Hepatocyte (in vitro differentiated cells): Measurements from ENCODE around the gene TRPM3. TPM values are rescaled to one million over a fixed set of nuclear protein-coding genes. Genes with fewer than 3 reads are reported as not detected.

Source experiments
- DNase-seq: peaks from one replicate; pipeline ENCODE4 v3.0.0-alpha.2; 2016; ENCODE audit warnings: low spot score
- H2AFZ ChIP-seq: fragments of 200-600 bp; sonication (generic); 2 replicates; pipeline ENCODE4 v1.6.0; 2016; ENCODE audit warnings: antibody characterized with exemption, mild to moderate bottlenecking
- H3K27ac ChIP-seq: fragments of 200-600 bp; sonication (generic); 2 replicates; pipeline ENCODE4 v1.5.1; 2016; ENCODE audit warnings: mild to moderate bottlenecking
- H3K27me3 ChIP-seq: fragments of 200-600 bp; sonication (generic); 2 replicates; pipeline ENCODE4 v1.6.1; 2016
- H3K36me3 ChIP-seq: fragments of 200-600 bp; sonication (generic); replicated peaks from 2 replicates; pipeline ENCODE4 v1.5.1; 2016; ENCODE audit warnings: low read depth; ENCODE audit not compliant: insufficient read depth
- H3K4me1 ChIP-seq: fragments of 200-600 bp; sonication (generic); 2 replicates; pipeline ENCODE4 v1.5.1; 2016; ENCODE audit warnings: mild to moderate bottlenecking, moderate library complexity; ENCODE audit not compliant: insufficient read depth
- H3K4me2 ChIP-seq: fragments of 200-600 bp; sonication (generic); 2 replicates; pipeline ENCODE4 v1.6.0; 2016
- H3K4me3 ChIP-seq: fragments of 200-600 bp; sonication (generic); 2 replicates; pipeline ENCODE4 v1.5.1; 2016; ENCODE audit warnings: mild to moderate bottlenecking
- H3K79me2 ChIP-seq: fragments of 200-600 bp; sonication (generic); 2 replicates; pipeline ENCODE4 v1.6.0; 2017; ENCODE audit warnings: mild to moderate bottlenecking
- H3K9me2 ChIP-seq: fragments of 200-600 bp; sonication (generic); replicated peaks from 2 replicates; pipeline ENCODE4 v1.6.0; 2017; ENCODE audit warnings: mild to moderate bottlenecking; ENCODE audit not compliant: insufficient read depth
- H3K9me3 ChIP-seq: fragments of 200-600 bp; sonication (generic); 2 replicates; pipeline ENCODE4 v1.5.1; 2016; ENCODE audit warnings: low read depth, mild to moderate bottlenecking
- H4K20me1 ChIP-seq: fragments of 200-600 bp; sonication (generic); 2 replicates; pipeline ENCODE4 v1.6.0; 2016; ENCODE audit warnings: mild to moderate bottlenecking; ENCODE audit not compliant: insufficient read depth, poor library complexity, severe bottlenecking
- CTCF ChIP-seq: fragments of 200-600 bp; sonication (generic); IDR thresholded peaks from 2 replicates; pipeline ENCODE4 v1.5.1; 2016; ENCODE audit warnings: antibody characterized with exemption, mild to moderate bottlenecking; ENCODE audit not compliant: poor library complexity
- EZH2 ChIP-seq: fragments of 200-600 bp; sonication (generic); IDR thresholded peaks from 2 replicates; pipeline ENCODE4 v1.6.1; 2016; ENCODE audit warnings: antibody characterized with exemption, mild to moderate bottlenecking, borderline replicate concordance
- EZH2phosphoT487 ChIP-seq: fragments of 200-600 bp; sonication (generic); IDR thresholded peaks from one replicate; pipeline ENCODE4 v1.6.1; 2018; ENCODE audit warnings: antibody characterized with exemption, mild to moderate bottlenecking, low read depth, moderate library complexity; ENCODE audit not compliant: unreplicated experiment, severe bottlenecking
- WGBS: methylation state at CpG from one replicate; pipeline ENCODE4 v1.1.6; 2016; ENCODE audit warnings: low lambda C conversion rate; ENCODE audit errors: missing lambda C conversion rate; 5-methylcytosine and 5-hydroxymethylcytosine counted together
- polyA plus RNA-seq: library from polyadenylated mRNA; unstranded; fragments of >200 nt; fragmentation: Nextera tagmentation; extraction: Ambion mirVana; gene quantifications from 2 replicates; pipeline ENCODE4 v1.2.1, GENCODE V29; 2016
- total RNA-seq: library from RNA; depleted of rRNA; stranded (reverse); fragments of >200 nt; gene quantifications from 2 replicates; pipeline ENCODE4 v1.2.3, GENCODE V29; 2014

TRPM3 gene
- total and polyA plus RNA-seq, 2 experiments from 2014 or later = 0.60 to 0.68 TPM

GRCh38 chr9:70551396-70551795 lies 570.0 kb downstream of the TRPM3 start:
- TF ChIP-seq EZH2 (no peak), CTCF (no peak), EZH2phosphoT487 (no peak)
- Histone ChIP-seq H3K9me3 (no peaks in the 10 kb centered on the region), H3K27me3 (no peaks in the 10 kb centered on the region), H3K4me2 (no peak overlapping the region), H4K20me1 (no peaks in the 10 kb centered on the region), H3K27ac (no peak overlapping the region), H3K4me1 (no peaks in the 10 kb centered on the region), H3K36me3 (no peaks in the 10 kb centered on the region), H3K4me3 (no peak overlapping the region), H2AFZ (no peak overlapping the region), H3K79me2 (no peaks in the 10 kb centered on the region), H3K9me2 (no peaks in the 10 kb centered on the region)
- WGBS = 90% methylated on average over 4 of the region's 4 CpGs
- DNase-seq = no peak

- Histone ChIP-seq H3K36me3 (no peaks in the 10 kb centered on the region), H3K4me2 (no peak overlapping the region), H2AFZ (no peak overlapping the region), H3K4me1 (no peaks in the 10 kb centered on the region), H3K9me3 (no peaks in the 10 kb centered on the region), H3K27ac (no peak overlapping the region), H3K9me2 (no peaks in the 10 kb centered on the region), H3K4me3 (no peak overlapping the region), H3K79me2 (no peaks in the 10 kb centered on the region), H3K27me3 (no peaks in the 10 kb centered on the region), H4K20me1 (no peaks in the 10 kb centered on the region)
- 38% methylated on average over 1 of the region's 1 CpG for WGBS
- no peak for DNase-seq
- TF ChIP-seq EZH2 (no peak), CTCF (no peak), EZH2phosphoT487 (no peak)
These were observed 571.5 kb downstream of the TRPM3 start for GRCh38 chr9:70549926-70550325.

- no peak overlapping the region for H2AFZ ChIP-seq
- TF ChIP-seq CTCF (no peak), EZH2 (no peak), EZH2phosphoT487 (no peak)
- H3K27ac ChIP-seq = no peak overlapping the region
- H3K4me2 ChIP-seq = no peak overlapping the region
- H3K4me3 ChIP-seq = no peak overlapping the region
- H3K27me3 ChIP-seq = no peaks in the 10 kb centered on the region
- no peaks in the 10 kb centered on the region for H3K9me3 ChIP-seq
- no peaks in the 10 kb centered on the region for H3K36me3 ChIP-seq
- WGBS = 91% methylated on average over 3 of the region's 3 CpGs
- H3K9me2 ChIP-seq = no peaks in the 10 kb centered on the region
- H3K79me2 ChIP-seq = no peaks in the 10 kb centered on the region
- H3K4me1 ChIP-seq = no peaks in the 10 kb centered on the region
- DNase-seq = no peak
- H4K20me1 ChIP-seq = no peaks in the 10 kb centered on the region
These were observed 579.0 kb downstream of the TRPM3 start for GRCh38 chr9:70542311-70542931.

GRCh38 chr9:70540016-70540415 lies 581.4 kb downstream of the TRPM3 start:
- H3K36me3 ChIP-seq = no peaks in the 10 kb centered on the region
- no peaks in the 10 kb centered on the region for H3K9me2 ChIP-seq
- no peak overlapping the region for H3K4me2 ChIP-seq
- no peaks in the 10 kb centered on the region for H3K27me3 ChIP-seq
- H4K20me1 ChIP-seq = no peaks in the 10 kb centered on the region
- H3K79me2 ChIP-seq = no peaks in the 10 kb centered on the region
- no peak overlapping the region for H3K27ac ChIP-seq
- no peak for TF ChIP-seq CTCF
- no peak for TF ChIP-seq EZH2
- no peak for TF ChIP-seq EZH2phosphoT487
- DNase-seq = no peak
- WGBS = 95% methylated on average over 5 of the region's 5 CpGs
- no peaks in the 10 kb centered on the region for H3K4me1 ChIP-seq
- H3K4me3 ChIP-seq = no peak overlapping the region
- H3K9me3 ChIP-seq = no peaks in the 10 kb centered on the region
- H2AFZ ChIP-seq = no peak overlapping the region
